ENCODE measurements around the gene OSBP2.

DNA sequence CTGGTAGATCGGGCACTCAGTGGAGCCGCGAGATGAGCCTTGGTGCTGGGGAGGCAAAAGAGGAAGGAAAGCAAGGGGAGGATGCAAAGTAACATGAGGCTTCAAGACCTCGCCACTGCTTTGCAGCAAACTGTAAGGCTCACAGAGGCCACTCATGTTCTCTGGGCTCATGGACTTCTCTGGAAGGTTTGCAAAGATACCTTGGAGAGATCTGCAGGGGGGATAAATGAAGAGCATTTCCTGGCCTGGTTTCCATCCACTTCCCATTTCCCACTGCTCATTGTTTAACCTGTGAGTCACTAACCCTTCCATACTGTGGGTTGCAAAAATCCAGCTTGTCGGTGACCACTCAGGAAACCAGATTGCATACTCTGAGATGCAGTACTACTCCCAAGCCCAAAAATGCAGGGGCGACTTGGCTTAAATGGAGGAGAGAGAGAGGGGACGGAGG lies 38.5 kb downstream of the OSBP2 start:
- no peak for TF ChIP-seq EP300 (IDR thresholded peaks at IDR 0.05; ENCODE audit: borderline replicate concordance in 1 of 2, control insufficient read depth in 1 of 2, low read depth in 2 of 2, low read length in 2 of 2)
- TF ChIP-seq, protein P1, sequence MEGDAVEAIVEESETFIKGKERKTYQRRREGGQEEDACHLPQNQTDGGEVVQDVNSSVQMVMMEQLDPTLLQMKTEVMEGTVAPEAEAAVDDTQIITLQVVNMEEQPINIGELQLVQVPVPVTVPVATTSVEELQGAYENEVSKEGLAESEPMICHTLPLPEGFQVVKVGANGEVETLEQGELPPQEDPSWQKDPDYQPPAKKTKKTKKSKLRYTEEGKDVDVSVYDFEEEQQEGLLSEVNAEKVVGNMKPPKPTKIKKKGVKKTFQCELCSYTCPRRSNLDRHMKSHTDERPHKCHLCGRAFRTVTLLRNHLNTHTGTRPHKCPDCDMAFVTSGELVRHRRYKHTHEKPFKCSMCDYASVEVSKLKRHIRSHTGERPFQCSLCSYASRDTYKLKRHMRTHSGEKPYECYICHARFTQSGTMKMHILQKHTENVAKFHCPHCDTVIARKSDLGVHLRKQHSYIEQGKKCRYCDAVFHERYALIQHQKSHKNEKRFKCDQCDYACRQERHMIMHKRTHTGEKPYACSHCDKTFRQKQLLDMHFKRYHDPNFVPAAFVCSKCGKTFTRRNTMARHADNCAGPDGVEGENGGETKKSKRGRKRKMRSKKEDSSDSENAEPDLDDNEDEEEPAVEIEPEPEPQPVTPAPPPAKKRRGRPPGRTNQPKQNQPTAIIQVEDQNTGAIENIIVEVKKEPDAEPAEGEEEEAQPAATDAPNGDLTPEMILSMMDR (IDR thresholded peaks at IDR 0.05 in 2 of 3, conservative IDR thresholded peaks at IDR 0.05 in 1 of 3; ENCODE audit: control insufficient read depth in 2 of 3, extremely low read depth in 1 of 3, insufficient read depth in 1 of 3, low read depth in 3 of 3, low read length in 3 of 3) = no peak
